Measurements from ENCODE around the gene RAB11FIP3.
"Not testable (repeated sequence)": the region's sequence is repeated elsewhere in the genome, so short reads cannot be mapped to it uniquely, and the experiment has no call there.

RAB11FIP3 gene

DNA sequence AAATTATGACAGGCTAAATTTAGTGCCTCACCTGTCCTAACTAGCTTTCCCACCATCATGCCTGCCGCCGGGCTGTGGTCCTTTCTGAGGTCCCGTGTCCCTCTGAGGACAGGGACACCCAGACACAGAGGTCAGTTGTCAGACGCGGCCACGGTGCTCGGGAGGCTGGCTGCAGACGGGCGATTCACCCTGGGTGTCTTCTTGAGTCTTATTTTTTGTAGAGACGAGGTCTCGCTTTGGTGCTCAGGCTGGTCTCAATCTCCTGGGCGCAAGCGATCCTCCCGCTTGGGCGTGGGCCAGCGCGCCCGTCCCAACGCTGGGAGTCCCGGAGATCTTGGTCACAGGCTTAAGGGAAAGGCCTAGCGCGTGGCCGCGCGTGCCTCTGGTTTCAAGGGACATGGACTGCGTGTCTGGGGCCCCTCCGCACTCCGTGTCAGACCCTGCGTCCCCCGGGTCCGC, 797 bp upstream of the RAB11FIP3 start:
- no peak for DNase-seq

DNA sequence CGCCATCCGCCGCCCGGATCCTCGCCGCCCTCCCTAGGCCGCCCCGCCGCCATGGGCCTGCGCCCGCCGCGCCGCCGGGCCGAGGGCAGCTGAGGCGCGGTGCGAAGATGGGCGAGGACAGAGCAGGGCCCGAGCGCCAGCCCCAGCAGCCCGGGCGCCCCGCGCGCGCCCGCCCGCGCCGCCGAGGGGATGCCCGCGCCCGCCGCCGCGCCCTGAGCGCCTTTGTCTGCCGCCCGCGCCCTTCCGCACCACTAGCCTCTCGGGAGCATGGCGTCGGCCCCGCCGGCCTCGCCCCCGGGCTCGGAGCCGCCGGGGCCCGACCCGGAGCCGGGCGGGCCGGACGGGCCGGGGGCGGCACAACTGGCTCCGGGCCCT, 278 bp downstream of the RAB11FIP3 start:
- no peak for DNase-seq

DNA sequence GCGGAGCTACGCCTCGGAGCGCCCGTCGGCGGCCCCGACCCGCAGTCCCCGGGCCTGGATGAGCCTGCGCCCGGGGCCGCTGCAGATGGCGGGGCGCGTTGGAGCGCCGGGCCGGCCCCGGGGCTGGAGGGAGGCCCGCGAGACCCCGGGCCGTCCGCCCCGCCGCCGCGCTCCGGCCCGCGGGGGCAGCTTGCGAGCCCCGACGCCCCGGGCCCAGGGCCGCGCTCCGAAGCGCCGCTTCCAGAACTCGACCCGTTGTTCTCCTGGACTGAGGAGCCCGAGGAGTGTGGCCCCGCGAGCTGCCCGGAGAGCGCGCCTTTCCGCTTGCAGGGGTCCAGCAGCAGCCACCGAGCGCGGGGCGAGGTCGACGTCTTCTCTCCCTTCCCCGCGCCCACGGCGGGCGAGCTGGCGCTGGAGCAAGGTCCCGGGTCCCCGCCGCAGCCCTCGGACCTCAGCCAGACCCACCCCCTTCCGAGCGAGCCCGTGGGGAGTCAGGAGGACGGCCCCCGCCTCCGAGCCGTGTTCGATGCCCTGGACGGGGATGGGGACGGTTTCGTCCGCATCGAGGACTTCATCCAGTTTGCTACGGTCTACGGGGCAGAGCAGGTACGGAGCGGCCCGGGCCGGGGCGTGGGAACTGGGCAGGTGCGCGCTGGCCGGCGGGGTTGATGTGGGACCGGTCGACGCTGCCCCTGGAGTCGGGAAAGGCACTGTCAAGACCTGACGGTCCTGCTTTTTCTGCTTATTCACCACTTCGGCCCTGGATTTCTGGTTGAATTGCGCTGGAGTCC, 861 bp downstream of the RAB11FIP3 start:
- DNase-seq = no peak

DNA sequence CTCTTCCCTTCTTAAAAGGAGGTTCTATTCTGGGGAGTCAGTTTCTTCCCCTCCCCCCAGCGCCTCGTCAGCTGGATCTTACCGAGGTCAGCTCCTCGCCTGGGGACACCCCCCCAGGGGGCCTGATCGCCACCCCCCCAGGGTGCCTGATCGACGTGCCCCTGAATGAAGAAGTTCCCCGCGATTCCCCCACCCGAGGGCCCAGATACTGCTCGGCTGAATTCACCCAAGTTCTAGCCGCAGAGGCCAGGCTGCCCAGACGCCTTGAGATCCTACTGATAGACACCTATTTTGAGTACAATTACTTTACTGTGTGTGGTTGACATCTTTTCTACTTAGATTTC, 1.4 kb downstream of the RAB11FIP3 start:
- DNase-seq = no peak

DNA sequence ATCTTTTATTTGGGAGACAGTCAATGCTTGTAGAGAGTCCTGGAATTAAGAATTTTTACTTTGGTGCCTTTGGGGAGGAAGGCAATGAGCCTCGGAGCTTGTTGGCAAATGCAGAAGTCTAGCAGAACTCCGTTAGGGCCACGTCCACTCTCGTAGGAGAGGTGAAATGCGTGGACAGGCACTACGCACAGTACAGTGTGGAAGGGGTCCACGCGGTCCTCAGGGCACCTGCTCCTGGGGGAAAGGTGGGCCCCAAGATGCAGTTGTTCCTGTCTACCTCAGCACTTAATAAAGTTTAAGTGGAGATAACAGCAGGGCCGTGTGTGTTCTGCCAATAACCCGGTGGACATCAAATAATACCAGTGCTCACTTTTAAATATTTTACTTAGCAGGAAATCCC, 1.8 kb downstream of the RAB11FIP3 start:
- DNase-seq = no peak

DNA sequence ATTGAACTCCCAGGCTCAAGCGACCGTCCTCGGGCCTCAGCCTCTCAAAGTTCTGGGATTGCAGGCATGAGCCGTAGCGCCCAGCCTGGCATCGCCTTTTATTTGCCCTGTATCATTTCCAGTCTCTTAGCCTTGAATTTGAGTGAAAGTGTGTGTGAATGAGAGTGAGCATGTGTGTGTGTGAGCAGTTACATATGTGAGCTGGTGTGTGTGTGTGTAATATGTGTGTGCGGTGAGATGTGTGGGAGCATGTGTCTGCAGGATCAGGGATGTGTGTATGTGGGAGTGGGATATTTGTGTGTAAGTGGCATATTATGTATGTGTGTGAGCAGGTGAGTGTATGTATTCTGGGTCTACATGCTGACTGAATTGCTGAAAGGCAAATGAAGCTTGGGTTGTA, 5.5 kb downstream of the RAB11FIP3 start:
- no peak for DNase-seq

DNA sequence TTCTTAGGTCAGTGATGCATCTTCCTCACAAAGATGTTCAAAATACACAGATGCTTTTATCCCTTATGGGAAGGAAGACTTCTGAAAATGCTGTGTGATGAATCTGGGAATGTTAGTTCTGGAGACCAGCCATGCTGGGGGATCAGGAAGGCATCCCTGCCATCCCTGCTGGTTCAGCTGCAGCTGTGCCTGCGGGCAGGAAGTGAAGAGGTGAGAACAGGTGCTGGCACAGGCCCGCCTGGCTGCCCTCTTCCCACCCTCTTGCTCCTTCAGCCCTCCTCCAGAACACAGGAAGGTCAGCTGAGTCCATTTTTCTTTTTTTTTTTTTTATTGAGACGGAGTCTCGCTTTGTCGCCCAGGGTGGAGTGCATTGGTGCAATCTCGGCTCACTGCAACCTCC, 15.2 kb downstream of the RAB11FIP3 start:
- DNase-seq = no peak

DNA sequence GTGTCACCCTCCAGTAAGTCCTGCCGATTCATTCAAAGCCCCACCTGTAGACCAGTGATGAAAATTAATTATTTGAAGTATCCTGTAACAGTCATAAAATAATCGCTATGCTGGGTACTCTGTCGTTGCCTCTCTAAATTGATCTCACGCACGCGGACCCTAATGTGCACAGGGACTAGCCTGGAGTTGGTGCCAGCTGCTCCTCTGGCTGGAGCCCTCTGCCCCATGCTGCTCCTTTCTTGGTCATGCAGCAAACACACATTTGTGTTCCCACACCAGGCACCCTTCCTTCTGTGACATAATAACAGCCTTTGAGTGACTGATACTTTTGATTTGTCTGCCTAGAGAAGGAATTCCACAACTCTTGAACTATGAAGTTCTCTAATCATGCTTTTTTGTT, 16.0 kb downstream of the RAB11FIP3 start:
- no peak for DNase-seq

DNA sequence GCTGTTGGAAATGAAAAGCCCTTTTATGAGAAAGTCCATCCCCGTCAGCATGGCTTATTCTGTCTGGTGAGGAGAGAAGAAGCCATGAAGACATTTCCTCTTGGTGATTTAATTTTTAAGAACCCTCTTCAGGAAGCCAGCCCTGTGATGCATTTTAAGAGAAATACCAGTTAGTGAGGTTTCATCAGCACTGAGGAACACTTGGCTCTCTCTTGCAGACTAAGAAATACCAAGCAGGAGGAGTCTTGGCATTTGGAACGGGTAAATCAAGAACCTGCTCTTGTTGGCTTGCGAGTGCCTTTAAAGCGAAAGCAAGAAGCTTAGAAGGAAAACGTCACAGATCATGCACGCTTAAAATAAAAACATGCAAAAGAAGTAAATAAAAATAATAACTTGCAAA, 17.5 kb downstream of the RAB11FIP3 start:
- no peak for DNase-seq

DNA sequence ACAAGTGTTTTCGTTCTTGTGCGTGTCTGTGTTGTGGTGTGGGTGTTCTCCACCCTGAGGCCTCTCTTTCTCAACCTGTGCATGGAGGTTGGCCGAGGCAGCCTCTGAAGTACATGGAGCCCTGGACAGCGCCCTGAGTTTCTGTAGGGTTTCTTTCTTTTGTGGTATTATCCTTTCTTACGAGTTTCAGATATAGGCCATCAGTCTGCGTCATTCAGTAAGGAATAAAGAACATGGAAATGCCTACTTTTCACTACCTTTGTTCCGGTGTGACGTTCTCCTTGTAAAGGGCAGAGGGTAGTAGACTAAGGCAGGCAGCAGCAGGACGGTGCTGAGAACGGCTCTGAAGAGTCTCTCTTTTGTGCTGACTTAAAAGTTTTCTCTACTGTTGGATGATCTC, 18.6 kb downstream of the RAB11FIP3 start:
- DNase-seq = no peak

DNA sequence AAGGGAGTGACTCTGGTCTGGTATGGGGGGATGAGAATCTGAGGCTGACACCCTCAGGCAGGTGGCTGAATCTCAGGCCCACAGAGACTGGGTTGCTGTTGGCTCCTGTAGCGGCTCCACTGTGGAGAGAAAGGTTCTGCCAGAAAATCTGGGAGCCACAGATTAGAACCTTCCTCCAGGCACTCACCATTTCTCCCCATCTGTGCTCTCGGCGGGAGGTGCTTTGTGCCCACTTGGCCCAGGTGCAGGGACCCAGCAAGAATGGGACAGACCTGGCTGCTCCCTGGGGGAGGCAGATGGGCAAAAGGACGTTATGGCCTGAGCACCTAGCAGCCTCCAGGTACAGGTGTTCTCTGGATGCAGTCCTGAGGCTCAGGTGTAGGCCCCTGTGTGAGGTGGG, 20.1 kb downstream of the RAB11FIP3 start:
- no peak for DNase-seq

DNA sequence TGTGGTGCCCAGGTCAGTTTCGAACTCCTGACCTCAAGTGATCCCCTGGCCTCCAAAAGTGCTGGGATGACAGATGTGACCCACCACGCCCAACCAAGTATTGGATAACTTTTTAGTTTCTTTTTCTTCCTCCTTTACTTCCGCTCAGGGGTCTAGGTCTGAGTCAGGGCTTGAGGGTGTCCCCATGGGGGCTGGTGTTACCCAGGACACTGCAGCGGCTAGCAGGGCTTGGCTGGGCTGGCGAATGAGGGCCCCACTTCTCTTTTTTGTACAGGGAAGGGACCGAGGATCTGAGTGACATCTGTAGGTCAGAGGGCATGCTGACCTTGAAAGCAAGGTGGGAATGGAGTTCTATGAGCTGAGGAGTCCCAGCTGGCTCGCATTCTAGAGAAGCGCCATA, 24.9 kb downstream of the RAB11FIP3 start:
- DNase-seq = no peak

DNA sequence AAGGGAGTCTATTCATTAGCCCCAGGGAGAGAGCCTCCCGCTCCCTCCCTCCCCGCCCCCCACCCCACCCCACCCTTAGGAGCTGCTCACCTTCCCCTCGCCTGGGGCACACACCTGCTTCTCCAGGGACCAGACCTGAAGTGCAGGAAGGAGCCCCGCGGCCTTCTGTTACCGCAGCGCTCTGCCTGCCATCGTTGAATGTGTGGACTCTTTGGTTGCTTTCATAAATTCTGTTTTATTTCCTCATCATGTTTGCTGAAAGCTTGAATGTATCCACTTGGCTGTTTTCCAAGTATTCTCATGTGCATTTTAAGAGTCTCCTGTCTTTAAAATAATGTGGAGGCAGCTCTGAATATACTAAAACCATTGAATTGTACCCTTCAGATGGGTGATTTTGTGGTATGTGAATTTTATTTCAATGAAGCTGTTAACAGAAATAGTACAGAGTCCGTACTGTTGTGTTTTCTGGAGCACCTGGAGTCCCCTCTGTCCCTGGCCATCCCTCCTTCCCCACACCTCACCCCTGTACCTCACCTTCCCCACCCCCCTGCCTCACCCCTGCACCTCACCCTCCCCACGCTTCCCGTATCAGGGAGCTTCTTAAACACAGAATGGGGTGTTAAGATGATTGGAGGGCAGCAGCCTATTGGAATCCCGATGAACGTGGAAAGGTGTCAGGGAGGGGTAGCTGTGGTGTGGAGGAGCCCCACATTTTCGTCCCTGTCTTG, 25.5 kb downstream of the RAB11FIP3 start:
- DNase-seq = no peak

DNA sequence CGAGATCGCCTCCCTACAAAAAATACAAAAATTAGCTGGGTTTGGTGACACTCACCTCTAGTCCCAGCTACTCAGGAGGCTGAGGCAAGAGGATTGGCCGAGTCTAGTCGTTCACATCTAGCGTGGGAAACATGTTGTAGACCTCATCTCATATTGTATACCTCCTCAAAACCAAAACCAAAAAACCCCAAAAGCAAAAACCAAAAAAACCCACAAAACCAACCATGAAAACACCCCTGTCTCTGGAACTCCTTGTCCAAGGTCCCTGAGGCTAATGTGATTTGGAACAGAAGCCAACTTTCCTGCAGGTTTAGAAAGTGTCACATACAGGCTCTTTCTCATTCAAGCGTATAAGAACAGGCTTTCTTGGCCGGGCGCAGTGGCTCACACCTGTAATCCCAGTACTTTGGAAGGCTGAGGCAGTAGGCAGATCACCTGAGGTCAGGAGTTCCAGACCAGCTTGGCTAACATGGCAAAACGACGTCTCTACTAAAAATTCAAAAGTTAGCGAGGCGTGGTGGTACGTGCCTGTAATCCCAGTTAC, 29.0 kb downstream of the RAB11FIP3 start:
- no peak for DNase-seq

DNA sequence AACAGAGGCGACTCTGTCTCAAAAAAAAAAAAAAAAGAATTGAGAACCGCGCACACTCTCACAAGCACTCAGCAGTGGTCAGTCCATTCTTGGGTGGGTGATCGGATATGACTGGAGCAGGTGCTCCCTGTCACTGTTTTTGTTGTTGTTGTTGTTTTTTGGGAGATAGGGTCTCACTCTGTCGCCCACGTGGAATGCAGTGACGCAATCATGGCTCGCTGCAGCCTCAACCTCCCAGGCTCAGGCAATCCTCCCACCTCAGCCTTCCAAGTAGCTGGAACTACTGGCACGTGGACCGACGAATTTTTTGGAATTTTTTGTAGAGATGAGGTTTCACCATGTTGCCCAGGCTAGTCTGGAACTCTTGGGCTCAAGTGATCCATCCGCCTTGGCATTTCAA, 30.0 kb downstream of the RAB11FIP3 start:
- DNase-seq = no peak

DNA sequence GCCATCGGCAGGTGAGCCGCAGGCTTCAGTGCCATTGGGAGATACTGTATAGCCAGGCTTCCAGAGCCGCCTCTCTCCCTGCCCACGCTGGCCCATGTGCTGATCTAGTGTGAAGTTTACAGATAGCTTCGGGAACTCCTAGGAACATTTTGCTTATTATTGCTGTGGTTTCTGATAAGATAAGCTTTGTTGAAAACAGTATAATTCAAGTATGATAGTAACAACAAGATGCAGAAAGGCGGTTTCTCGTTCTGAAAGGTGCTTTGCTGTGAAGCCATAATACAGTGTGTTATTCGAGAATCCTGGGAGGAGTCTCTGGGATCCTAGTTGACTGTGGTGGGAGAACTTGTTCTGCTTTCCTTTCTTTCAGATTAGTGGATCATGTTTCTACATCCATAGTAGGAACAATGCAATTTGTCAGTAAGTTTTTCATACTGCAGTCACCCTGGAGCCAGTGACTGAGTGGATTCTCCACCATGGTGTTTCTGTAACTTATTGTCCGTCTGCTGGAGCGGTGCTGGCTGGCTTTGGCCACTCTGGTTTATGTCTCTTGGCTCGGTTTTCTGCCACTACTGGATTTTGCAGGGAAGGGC, 31.5 kb downstream of the RAB11FIP3 start:
- no peak for DNase-seq

DNA sequence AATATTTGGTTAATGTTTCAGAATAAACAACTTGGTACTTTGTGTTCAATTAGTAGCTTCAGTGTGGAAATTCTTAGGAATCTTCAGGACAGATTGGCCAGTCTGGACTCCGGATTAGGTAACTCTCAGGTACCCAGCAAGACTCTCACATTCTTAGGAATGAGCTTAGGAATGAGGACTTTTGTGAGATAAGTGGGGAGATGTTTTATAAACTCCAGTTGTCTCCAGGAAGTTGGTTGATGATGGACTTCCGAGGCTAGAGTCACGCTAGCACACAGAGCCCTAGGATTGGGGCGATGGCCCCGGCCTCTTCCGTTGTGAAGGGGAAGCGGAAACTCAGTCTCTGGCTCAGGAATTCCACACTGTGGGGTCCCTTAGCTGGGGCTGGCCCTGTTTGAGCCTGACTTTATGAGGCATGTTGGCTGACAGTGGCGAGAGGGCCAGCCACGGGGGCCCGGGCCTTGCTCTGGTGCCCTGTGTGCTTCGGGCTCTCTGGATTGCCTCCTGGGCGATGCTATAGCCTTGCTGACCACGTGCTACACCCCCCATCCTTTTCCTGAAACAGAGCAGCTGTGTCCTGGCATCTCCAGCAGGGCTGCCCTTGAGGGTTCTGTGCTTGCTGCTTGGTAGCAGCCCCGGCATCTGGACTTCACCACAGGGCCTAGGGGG, 32.4 kb downstream of the RAB11FIP3 start:
- no peak for DNase-seq

DNA sequence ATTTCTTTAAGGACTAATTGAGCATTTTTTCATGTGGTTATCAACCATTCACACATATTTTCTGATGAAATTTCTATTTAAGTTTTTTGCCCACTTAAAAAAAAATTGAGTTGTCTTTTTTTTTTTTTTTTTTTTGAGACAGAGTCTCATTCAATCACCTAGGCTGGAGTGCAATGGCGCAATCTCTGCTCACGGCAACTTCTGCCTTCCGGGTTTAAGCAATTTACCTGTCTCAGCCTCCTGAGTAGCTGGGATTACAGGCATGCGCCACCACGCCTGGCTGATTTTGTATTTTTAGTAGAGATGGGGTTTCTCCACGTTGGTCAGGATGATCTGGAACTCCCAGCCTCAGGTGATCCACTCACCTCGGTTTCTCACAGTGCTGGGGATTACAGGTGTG, 34.3 kb downstream of the RAB11FIP3 start:
- DNase-seq = no peak

DNA sequence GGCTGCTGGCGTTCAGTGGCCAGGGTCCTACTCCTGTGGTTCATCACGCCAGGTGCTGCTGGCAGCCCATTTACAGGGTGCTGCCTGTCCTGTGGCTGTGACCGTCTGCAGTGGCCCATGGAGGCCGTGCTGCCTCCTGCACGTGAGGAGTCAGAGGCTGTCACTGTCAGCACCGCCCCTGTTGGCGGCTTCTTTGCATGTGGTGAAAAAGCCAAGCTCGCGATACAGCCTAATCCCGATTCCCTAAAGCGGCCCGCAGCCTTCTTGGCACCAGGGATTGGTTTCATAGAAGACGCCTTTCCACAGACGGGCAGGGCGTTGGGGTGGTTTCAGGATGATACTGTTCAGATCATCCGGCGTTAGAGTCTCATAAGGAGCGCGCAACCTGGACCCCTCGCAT, 35.3 kb downstream of the RAB11FIP3 start:
- no peak for DNase-seq

DNA sequence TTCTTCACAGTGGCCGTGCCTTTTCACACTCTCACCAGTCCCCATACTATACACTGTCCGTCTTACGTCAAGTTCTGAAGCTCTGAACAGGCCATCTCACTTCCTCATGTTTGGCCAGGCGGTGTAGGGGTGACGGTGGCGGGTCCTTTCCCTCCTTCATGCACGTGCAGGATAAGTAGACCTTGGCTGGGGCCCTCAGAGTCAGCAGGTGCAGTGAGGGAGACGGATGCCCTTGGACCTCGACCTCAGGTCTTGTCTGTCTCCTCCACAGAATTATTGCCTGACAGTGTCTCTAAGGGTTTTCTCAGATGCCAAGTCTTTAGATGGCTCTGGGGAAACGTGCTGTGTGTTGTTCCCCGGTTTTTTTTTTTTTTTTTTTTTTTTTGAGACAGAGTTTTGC, 37.6 kb downstream of the RAB11FIP3 start:
- no peak for DNase-seq

DNA sequence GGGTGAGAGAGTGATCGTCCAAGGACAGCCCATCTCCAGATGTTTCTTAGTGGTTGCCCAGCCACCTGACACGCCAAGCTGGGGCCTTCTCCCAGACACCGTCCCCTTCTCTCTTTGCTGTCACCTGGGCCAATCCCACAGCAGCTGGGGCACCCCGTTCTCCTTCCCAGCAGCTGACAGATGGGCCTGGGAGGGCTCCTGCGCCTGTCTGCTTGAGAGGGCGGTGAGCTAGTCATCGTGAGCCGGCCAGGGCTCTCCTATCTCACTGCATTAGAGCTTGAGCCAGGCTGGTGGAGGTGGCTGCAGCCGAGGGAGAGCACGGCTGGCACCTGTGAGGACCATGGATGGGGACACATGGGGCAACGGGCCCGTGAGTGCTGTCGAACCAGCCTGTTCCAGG, 41.2 kb downstream of the RAB11FIP3 start:
- no peak for DNase-seq

DNA sequence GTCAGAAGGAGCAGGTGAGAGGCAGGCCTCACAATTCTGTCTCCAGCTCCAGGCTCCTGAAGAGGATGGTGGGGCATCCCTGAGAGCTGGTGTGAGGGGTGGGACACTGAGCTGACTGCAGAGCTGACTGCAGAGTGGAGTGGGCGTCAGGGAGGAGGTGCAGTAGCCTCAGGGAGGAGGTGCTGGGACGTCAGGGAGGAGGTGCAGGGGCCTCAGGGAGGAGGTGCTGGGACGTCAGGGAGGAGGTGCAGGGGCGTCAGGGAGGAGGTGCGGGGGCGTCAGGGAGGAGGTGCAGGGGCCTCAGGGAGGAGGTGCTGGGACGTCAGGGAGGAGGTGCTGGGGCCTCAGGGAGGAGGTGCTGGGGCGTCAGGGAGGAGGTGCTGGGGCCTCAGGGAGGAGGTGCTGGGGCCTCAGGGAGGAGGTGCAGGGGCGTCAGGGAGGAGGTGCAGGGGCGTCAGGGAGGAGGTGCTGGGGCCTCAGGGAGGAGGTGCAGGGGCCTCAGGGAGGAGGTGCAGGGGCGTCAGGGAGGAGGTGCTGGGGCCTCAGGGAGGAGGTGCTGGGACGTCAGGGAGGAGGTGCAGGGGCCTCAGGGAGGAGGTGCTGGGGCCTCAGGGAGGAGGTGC, 41.9 kb downstream of the RAB11FIP3 start:
- DNase-seq = not testable (repeated sequence)
